Loucy (cell line): ENCODE data around the gene ATP8B3.

ENCODE experiments used
- H2AFZ ChIP-seq: fragments of 200-600 bp; sonication (generic); 2 replicates; pipeline ENCODE4 v1.6.0; 2016; ENCODE audit warnings: antibody characterized with exemption, mild to moderate bottlenecking, low read length, moderate library complexity
- H3F3A ChIP-seq: fragments of 200-600 bp; 2 replicates; pipeline ENCODE4 v1.6.0; 2016; ENCODE audit warnings: antibody characterized with exemption, low read depth, mild to moderate bottlenecking
- H3K27me3 ChIP-seq: fragments of 200-600 bp; sonication (generic); 2 replicates; pipeline ENCODE4 v1.6.1; 2014; ENCODE audit warnings: low read length, mild to moderate bottlenecking; ENCODE audit not compliant: insufficient read depth, poor library complexity, severe bottlenecking
- H3K36me3 ChIP-seq: fragments of 200-600 bp; sonication (generic); 2 replicates; pipeline ENCODE4 v1.6.1; 2016; ENCODE audit warnings: low read length; ENCODE audit not compliant: insufficient read depth
- H3K4me1 ChIP-seq: fragments of 200-600 bp; sonication (generic); 2 replicates; pipeline ENCODE4 v1.5.1; 2014; ENCODE audit warnings: low read length, mild to moderate bottlenecking; ENCODE audit not compliant: insufficient read depth, poor library complexity, severe bottlenecking
- H3K4me2 ChIP-seq: fragments of 200-600 bp; sonication (generic); 2 replicates; pipeline ENCODE4 v1.6.0; 2014; ENCODE audit warnings: antibody characterized with exemption, low read length, low read depth, mild to moderate bottlenecking; ENCODE audit not compliant: poor library complexity, severe bottlenecking
- H3K4me3 ChIP-seq: fragments of 200-600 bp; sonication (generic); 2 replicates; pipeline ENCODE4 v1.5.1; 2014; ENCODE audit warnings: low read length, mild to moderate bottlenecking, mixed read lengths; ENCODE audit not compliant: poor library complexity, severe bottlenecking
- H3K79me2 ChIP-seq: fragments of 200-600 bp; sonication (generic); 2 replicates; pipeline ENCODE4 v1.6.1; 2014; ENCODE audit warnings: low read length; ENCODE audit not compliant: insufficient read depth
- H3K9ac ChIP-seq: fragments of 200-600 bp; sonication (generic); 2 replicates; pipeline ENCODE4 v1.6.0; 2014; ENCODE audit warnings: mild to moderate bottlenecking, low read depth, low read length, moderate library complexity; ENCODE audit not compliant: poor library complexity, severe bottlenecking
- H3K9me2 ChIP-seq: fragments of 200-600 bp; sonication (generic); replicated peaks from 2 replicates; pipeline ENCODE4 v1.6.1; 2016; ENCODE audit warnings: low read depth, low read length, mixed read lengths
- H3K9me3 ChIP-seq: fragments of 200-600 bp; sonication (generic); 2 replicates; pipeline ENCODE4 v1.6.1; 2014; ENCODE audit warnings: mild to moderate bottlenecking, antibody characterized with exemption, low read length, low read depth; ENCODE audit not compliant: insufficient read depth
- H4K20me1 ChIP-seq: fragments of 200-600 bp; sonication (generic); 2 replicates; pipeline ENCODE4 v1.6.0; 2014; ENCODE audit warnings: antibody characterized with exemption, low read length, mild to moderate bottlenecking; ENCODE audit not compliant: insufficient read depth, poor library complexity, severe bottlenecking
- CTCF ChIP-seq: fragments of 200-600 bp; sonication (generic); conservative IDR thresholded peaks from 2 replicates; pipeline ENCODE4 v1.5.1; 2014; ENCODE audit warnings: mild to moderate bottlenecking, antibody characterized with exemption, low read length
- EZH2phosphoT487 ChIP-seq: fragments of 200-600 bp; IDR thresholded peaks from 2 replicates; pipeline ENCODE4 v1.6.1; 2018; ENCODE audit warnings: antibody characterized with exemption, mild to moderate bottlenecking, moderate library complexity, borderline replicate concordance

Gene ATP8B3

GRCh38 chr19:1785310-1785709 is 26.8 kb downstream of the ATP8B3 start:
- Histone ChIP-seq H3K36me3 (no peaks in the 10 kb centered on the region), H4K20me1 (no peaks in the 10 kb centered on the region), H2AFZ (no peak overlapping the region), H3K4me1 (no peaks in the 10 kb centered on the region), H3K79me2 (no peaks in the 10 kb centered on the region), H3K27me3 (no peaks in the 10 kb centered on the region), H3K4me3 (no peak overlapping the region), H3K9me2 (no peaks in the 10 kb centered on the region), H3K9ac (no peak overlapping the region), H3F3A (no peaks in the 10 kb centered on the region), H3K9me3 (peaks cover 3% of the 10 kb centered on the region; the same call in 1 of the 2 replicates), H3K4me2 (no peak overlapping the region)
- no peak for TF ChIP-seq EZH2phosphoT487

GRCh38 chr19:1783874-1784273 is 28.2 kb downstream of the ATP8B3 start:
- no peak for TF ChIP-seq EZH2phosphoT487
- no peak for TF ChIP-seq CTCF
- no peaks in the 10 kb centered on the region for H3K9me2 ChIP-seq
- no peak overlapping the region for H3K4me3 ChIP-seq
- no peaks in the 10 kb centered on the region for H4K20me1 ChIP-seq
- no peaks in the 10 kb centered on the region for H3K27me3 ChIP-seq
- no peaks in the 10 kb centered on the region for H3K79me2 ChIP-seq
- H3F3A ChIP-seq = no peaks in the 10 kb centered on the region
- H3K36me3 ChIP-seq = no peaks in the 10 kb centered on the region
- H3K4me2 ChIP-seq = no peak overlapping the region
- H2AFZ ChIP-seq = no peak overlapping the region
- no peak overlapping the region for H3K9ac ChIP-seq
- no peaks in the 10 kb centered on the region for H3K4me1 ChIP-seq
- H3K9me3 ChIP-seq = peaks cover 3% of the 10 kb centered on the region; the same call in 1 of the 2 replicates

- Histone ChIP-seq H3K27me3 (no peaks in the 10 kb centered on the region), H3K79me2 (no peaks in the 10 kb centered on the region), H4K20me1 (no peaks in the 10 kb centered on the region), H3K36me3 (no peaks in the 10 kb centered on the region), H3K9me2 (no peaks in the 10 kb centered on the region), H3K9ac (no peak overlapping the region), H3K4me1 (no peaks in the 10 kb centered on the region), H3F3A (no peaks in the 10 kb centered on the region), H2AFZ (no peak overlapping the region), H3K4me3 (no peak overlapping the region), H3K9me3 (peaks cover 3% of the 10 kb centered on the region; the same call in 1 of the 2 replicates), H3K4me2 (no peak overlapping the region)
- TF ChIP-seq CTCF (no peak), EZH2phosphoT487 (no peak)
Observed at GRCh38 chr19:1783354-1783753, 28.7 kb downstream of the ATP8B3 start.

GRCh38 chr19:1782521-1782920 is 29.6 kb downstream of the ATP8B3 start:
- Histone ChIP-seq H3K9ac (no peak overlapping the region), H2AFZ (no peak overlapping the region), H3K4me2 (no peak overlapping the region), H3K9me3 (peaks cover 3% of the 10 kb centered on the region; the same call in 1 of the 2 replicates), H3K36me3 (no peaks in the 10 kb centered on the region), H4K20me1 (no peaks in the 10 kb centered on the region), H3K9me2 (no peaks in the 10 kb centered on the region), H3K27me3 (no peaks in the 10 kb centered on the region), H3K4me1 (no peaks in the 10 kb centered on the region), H3K79me2 (no peaks in the 10 kb centered on the region), H3K4me3 (no peak overlapping the region), H3F3A (no peaks in the 10 kb centered on the region)
- no peak for TF ChIP-seq CTCF
- TF ChIP-seq EZH2phosphoT487 = no peak
